HPDE6-E6E7 (cell line): Measurements from ENCODE around the gene RASAL2.
A peak's percentile ranks its signal among the peaks of the same experiment; 100 is the strongest.
"Not testable (repeated sequence)": the region's sequence is repeated elsewhere in the genome, so short reads cannot be mapped to it uniquely, and the experiment has no call there.

Source experiments
- DNase-seq: peaks from one replicate; pipeline ENCODE4 v3.0.0; 2011; ENCODE audit warnings: missing footprints; ENCODE audit errors: extremely low spot score

RASAL2 gene

GRCh38 chr1:178161516-178161915 lies 67.6 kb downstream of the RASAL2 start:
- no peak for DNase-seq

DNA sequence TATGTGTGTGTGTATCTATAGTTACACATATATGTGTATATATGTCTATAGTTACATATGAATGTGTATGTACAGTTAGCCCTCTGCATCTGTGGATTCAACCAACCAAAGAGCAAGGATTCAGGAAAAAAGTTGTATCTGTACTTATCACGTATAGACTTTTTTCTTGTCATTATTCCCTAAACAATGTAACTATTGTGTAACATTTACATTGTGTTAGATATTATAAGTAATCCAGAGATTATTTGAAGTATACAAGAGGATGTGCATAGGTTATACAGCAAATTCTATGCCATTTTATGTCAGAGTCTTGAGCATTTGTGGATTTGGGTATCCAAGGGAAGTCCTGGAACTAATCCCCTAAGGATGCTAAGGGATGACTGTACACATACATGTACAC lies 71.3 kb downstream of the RASAL2 start:
- DNase-seq, result no peak

DNA sequence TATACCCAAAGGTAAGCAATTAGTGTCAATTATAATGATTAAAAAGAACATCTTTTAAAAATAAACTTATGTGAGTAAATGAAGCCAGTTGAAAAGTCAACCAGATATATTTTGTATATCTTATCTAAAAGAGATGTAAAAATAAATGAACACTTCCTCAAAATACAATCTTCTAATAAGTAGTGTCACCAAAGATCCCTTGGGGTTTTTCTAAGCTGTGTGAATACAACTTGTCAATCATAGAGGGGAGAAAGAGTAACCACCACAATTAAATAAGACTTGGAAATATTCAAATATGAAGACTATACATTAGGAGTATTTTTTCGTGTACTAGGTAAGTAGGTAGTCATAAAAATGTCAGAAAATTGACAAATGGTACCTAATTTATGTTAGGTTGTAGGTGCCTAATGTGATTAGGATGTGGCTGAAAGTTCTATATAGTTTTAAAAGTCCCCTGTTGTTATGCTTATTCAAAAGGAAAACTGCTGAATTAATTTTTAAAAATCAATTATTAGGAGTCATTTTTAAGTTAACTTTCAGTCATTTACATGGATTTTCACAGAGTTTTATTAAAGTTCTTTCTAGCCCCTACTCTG lies 72.6 kb downstream of the RASAL2 start:
- no peak for DNase-seq

DNA sequence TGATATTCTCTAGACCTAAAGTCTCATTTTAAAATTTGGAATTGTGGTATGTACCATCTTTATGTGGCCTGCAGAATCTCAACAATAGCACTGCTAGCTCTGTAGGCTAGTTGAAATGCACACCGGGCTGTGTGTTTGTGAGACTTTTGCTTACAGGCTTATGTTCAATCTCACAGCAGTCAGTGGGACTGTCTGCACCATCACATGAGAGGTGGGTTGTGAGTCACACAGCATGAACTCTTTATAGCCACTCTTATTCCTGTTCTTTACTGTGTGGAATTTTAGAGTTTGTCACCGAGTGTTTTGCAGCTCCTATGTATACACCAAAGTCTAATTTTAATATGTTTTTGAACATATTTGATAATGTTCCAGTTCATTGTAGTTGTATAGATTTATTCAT lies 74.6 kb downstream of the RASAL2 start:
- DNase-seq, result no peak

- DNase-seq, result no peak
Observed at GRCh38 chr1:178169649-178170048, 75.7 kb downstream of the RASAL2 start.

DNA sequence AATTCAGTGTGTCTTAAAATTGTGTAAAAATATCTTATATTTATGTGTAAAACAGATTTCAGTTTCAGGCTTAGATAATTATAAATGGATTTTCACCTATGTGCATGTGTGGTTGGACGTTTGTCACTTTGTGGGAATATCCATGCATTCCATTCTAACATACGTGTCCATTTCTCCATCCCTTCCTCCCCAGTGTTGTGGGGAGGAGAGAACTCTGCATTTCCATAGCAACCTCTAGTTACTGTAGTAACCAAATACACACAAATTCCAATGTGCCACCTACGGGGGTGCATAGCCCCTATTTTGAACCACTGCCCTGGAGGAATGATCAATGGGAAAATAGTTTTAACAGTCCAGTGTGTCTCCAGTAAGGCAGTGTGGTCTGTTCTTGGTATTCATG lies 79.0 kb downstream of the RASAL2 start:
- DNase-seq, result no peak

DNA sequence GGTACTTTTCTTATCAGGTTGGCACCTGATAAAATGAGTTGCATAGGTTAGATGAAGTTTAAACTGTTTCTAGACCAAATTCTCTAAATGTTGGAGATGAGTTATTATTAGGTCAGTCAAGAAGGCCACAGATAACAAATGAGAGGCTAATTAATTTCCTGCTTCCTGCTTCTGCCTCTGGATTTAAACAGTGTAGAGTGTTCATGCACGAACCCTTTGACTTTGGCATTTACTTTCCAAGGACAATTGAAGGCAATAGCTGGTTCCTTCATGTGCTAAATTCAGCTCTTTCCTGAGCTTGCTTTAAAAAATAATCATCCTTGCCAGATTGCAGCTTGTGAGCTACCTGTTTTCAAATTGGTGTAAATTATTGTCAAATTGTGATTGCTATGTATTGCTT lies 80.6 kb downstream of the RASAL2 start:
- DNase-seq, result no peak

- no peak for DNase-seq
Observed at GRCh38 chr1:178180405-178180804, 86.5 kb downstream of the RASAL2 start.

- DNase-seq, result no peak
Observed at GRCh38 chr1:178183796-178184195, 89.9 kb downstream of the RASAL2 start.

GRCh38 chr1:178188306-178188705 lies 94.4 kb downstream of the RASAL2 start:
- DNase-seq, result no peak

GRCh38 chr1:178189814-178190213 lies 95.9 kb downstream of the RASAL2 start:
- DNase-seq, result no peak

DNA sequence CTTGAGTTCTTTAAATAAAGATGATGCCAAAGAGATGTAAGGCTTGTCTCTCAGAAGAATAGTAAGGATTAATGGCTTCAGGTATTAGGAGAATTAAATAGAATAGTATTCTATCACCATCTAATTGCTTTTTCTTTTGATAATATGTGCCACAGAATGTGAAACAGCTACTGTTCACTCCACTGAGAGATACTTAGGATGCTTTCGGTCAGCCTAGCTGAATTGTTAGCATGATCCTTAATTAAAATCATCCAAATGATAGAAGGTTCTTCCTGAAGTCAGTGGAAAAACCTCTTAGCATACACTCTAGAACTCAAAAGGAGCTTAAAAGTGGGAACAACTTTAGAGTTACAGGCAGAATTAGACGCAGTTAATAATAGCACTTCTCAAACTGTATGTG lies 97.0 kb downstream of the RASAL2 start:
- DNase-seq, result no peak

GRCh38 chr1:178192686-178193085 lies 98.8 kb downstream of the RASAL2 start:
- peak; percentile 49 for DNase-seq

DNA sequence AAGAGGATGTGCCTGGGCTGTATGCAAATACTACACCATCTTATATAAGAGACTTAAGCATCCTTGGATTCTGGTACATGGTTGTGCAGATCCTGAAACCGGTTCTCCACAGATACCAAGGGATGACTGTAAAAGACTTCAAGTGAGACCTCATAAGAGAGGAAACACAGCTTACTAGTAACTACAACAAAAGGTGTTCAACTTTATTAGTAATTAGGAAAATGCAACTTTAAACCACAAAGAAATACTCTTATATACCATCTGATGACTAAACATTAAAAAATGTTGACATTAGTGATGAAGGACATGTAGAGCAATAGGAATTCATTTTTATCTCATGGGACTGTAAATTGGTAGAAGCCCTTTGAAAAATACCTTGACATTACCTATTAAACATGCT lies 102.7 kb downstream of the RASAL2 start:
- no peak for DNase-seq

DNA sequence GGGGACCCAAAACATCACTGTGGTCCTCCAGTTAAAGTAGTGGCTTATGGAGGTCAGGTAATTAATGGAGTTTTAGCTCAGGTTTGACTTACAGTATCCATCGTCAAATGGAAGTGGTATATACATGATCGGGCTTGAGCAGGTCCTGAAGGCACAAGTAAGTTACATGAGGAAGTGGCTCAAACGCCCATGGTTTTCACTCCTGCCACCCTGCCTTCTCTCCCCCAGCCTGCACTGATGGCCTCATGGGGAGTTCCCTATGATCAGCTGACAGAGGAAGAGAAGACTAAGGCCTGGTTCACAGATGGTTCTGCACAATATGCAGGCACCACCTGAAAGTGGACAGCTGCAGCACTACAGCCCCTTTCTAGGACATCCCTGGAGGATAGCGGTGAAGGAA lies 108.2 kb downstream of the RASAL2 start:
- not testable (repeated sequence) for DNase-seq

DNA sequence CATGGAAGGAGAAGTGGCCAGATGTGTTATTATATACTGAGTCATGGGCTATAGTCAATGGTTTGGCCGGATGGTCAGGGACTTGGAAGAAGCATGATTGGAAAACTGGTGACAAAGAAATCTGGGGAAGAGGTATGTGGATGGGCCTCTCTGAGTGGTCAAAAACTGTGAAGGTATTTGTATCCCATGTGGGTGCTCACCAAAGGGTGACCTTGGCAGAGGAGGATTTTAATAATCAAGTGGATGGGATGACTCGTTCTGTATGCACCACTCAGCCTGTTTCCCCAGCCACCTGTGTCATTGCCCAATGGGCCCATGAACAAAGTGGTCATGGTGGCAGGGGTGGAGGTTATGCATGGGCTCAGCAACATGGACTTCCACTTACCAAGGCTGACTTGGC lies 108.6 kb downstream of the RASAL2 start:
- not testable (repeated sequence) for DNase-seq

GRCh38 chr1:178208269-178208856 lies 114.5 kb downstream of the RASAL2 start:
- DNase-seq, result not testable (repeated sequence)

GRCh38 chr1:178209935-178210334 lies 116.0 kb downstream of the RASAL2 start:
- DNase-seq, result no peak

GRCh38 chr1:178218550-178218949 lies 124.6 kb downstream of the RASAL2 start:
- no peak for DNase-seq

DNA sequence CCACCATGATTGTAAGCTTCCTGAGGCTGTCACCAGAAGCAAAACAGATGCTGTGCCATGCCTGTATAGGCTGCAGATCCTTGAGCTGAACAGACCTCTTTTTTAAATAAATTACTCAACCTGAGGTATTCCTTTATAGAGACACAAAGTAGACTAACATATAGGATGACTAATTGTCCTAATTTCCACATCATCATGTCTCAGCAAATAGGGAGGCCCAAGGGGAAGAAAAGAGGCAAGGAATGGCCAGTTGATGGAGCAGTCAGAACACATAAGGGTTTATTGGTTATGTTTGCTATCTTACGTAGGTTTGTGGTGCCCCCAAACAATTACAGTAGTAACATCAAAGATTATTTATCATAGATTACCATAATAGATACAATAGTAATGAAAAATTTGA lies 126.2 kb downstream of the RASAL2 start:
- DNase-seq, result peak; percentile 27

DNA sequence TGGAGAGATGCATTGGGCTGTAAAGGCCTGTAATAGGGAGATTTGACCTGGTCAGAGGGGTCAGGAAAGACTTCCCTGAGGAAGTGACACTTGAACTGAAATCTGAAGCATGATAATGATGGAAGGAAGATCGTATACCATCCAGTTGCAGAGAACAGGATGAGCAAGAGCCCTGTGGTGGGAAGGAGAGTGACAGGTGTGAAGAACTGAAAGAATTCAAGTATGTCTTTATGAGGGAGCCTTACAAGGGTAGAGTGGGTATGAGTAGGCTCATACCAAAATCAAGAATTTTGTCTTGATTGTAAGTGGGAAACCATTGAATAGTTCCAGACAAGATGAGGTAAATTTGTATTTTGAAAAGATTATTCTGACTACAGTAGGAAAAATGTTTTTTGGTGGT lies 129.4 kb downstream of the RASAL2 start:
- DNase-seq, result no peak

DNA sequence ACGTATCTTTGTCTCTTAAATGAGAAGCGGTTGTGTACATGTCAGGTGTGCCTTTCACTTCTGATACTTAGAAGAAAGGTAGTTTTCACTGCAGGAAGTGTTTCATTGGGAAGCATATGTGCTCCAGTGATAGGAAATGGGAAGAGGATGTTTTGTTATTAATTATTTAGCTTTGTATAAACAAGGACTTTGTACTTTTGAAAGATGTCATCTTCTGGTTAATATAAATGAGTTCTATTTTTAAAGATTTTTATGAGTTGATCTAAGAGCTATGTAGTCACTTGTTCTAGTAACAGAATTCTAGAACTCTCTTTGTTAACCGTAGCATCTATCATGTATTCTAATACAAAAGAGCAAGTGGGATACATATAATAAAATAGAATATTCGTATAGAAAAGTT lies 130.5 kb downstream of the RASAL2 start:
- no peak for DNase-seq

DNA sequence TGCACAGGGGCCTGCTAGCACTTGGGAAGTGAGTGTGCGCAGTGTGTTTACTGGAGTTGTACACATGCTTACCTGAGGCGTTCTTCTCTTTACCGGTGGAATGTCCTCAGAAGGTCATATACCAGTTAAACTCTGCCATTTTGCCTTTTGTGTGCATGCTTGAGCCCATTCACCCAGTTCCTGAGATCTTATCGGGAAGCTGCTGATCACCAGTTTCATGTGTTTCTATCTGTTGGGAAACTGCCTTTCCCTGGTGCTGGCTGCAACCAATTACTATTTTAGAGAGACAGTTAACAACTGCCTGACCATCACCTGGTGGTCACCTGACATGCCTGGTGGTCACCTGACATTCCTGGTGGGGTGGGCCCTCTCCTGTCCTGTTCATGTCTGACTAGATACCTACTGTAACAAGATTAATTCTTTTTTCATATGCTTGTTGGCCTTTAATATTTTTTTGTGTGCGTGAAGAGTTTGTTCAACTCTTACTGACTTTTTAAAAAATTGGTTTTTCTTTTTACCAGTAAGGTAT lies 137.0 kb downstream of the RASAL2 start:
- DNase-seq, result no peak

GRCh38 chr1:178232108-178232507 lies 138.2 kb downstream of the RASAL2 start:
- DNase-seq, result no peak
